Fibroblast of lung (primary cell): Measurements from ENCODE around the gene APCS. TPM values are rescaled to one million over a fixed set of nuclear protein-coding genes. Genes with fewer than 3 reads are reported as not detected.

Experiments used
- DNase-seq, 2 donors: peaks; one replicate each; pipeline versions ENCODE4 v3.0.0 to v3.0.0-alpha.2; 2010; ENCODE audit warnings: low read depth in 2 of 2
- H2AFZ ChIP-seq: 2 replicates; pipeline ENCODE4 v1.5.1; 2012; ENCODE audit warnings: low read length, control low read depth, inconsistent platforms
- H3K27ac ChIP-seq: 2 replicates; pipeline ENCODE4 v1.5.1; 2011; ENCODE audit warnings: low read length, control low read depth; ENCODE audit not compliant: insufficient read depth
- H3K27me3 ChIP-seq: 2 replicates; pipeline ENCODE4 v1.5.1; 2011; ENCODE audit warnings: mild to moderate bottlenecking, low read length; ENCODE audit not compliant: control insufficient read depth, insufficient read depth
- H3K36me3 ChIP-seq: 2 replicates; pipeline ENCODE4 v1.5.1; 2011; ENCODE audit warnings: low read length; ENCODE audit not compliant: control insufficient read depth, insufficient read depth
- H3K4me1 ChIP-seq: 2 replicates; pipeline ENCODE4 v1.5.1; 2011; ENCODE audit warnings: low read length; ENCODE audit not compliant: control insufficient read depth, insufficient read depth; ENCODE audit errors: extremely low read depth
- H3K4me2 ChIP-seq: 2 replicates; pipeline ENCODE4 v1.5.1; 2011; ENCODE audit warnings: low read length, control low read depth; ENCODE audit not compliant: insufficient read depth; ENCODE audit errors: extremely low read depth
- H3K4me3 ChIP-seq, 4 experiments: fragments of 200-600 bp in 1 of 4; sonication (generic) in 1 of 4; replicated peaks in 1 of 4; 2 replicates each; pipeline ENCODE4 v1.5.1; 2011 to 2016; ENCODE audit warnings: low read length in 4 of 4, low read depth in 3 of 4, mild to moderate bottlenecking in 3 of 4, control low read depth in 2 of 4, inconsistent platforms in 1 of 4, mixed read lengths in 1 of 4; ENCODE audit not compliant: insufficient read depth in 1 of 4; ENCODE audit errors: control extremely low read depth in 1 of 4
- H3K79me2 ChIP-seq: 2 replicates; pipeline ENCODE4 v1.5.1; 2012; ENCODE audit warnings: mild to moderate bottlenecking, low read length, inconsistent platforms; ENCODE audit not compliant: control insufficient read depth, insufficient read depth
- H3K9ac ChIP-seq: 2 replicates; pipeline ENCODE4 v1.5.1; 2011; ENCODE audit warnings: mild to moderate bottlenecking, low read length, control low read depth; ENCODE audit not compliant: insufficient read depth
- H3K9me3 ChIP-seq: 2 replicates; pipeline ENCODE4 v1.5.1; 2012; ENCODE audit warnings: low read depth, low read length; ENCODE audit not compliant: control insufficient read depth, insufficient read depth
- H4K20me1 ChIP-seq: 2 replicates; pipeline ENCODE4 v1.5.1; 2011; ENCODE audit warnings: low read length; ENCODE audit not compliant: control insufficient read depth, insufficient read depth; ENCODE audit errors: extremely low read depth
- CTCF ChIP-seq, 2 donors: IDR thresholded peaks in 1 of 2; conservative IDR thresholded peaks in 1 of 2; 1 replicate in 1 of 2; 2 replicates in 1 of 2; pipeline ENCODE4 v1.5.1; 2011 to 2012; ENCODE audit warnings: low read length in 2 of 2, control low read depth in 1 of 2, inconsistent platforms in 1 of 2, low read depth in 1 of 2, mild to moderate bottlenecking in 1 of 2
- EZH2 ChIP-seq: IDR thresholded peaks from 2 replicates; pipeline ENCODE4 v1.5.1; 2012; ENCODE audit warnings: low read length, control low read depth, mild to moderate bottlenecking; ENCODE audit errors: missing control alignments
- polyA plus RNA-seq, 2 donors: library from polyadenylated mRNA; depleted of rRNA in 1 of 2; stranded (reverse) in 1 of 2; unstranded in 1 of 2; fragments of >200 nt; gene quantifications; 2 replicates each; pipeline ENCODE4 v1.2.1, GENCODE V29; 2011 to 2012; ENCODE audit warnings: missing spikeins in 1 of 2
- total RNA-seq: library from RNA; depleted of rRNA; stranded (reverse); fragments of >200 nt; gene quantifications from 2 replicates; pipeline ENCODE4 v1.2.1, GENCODE V29; 2014

APCS gene
- total and polyA plus RNA-seq, 2 donors (not counting 1 experiment from before 2014, with no cell fraction given): not detected

- no peak overlapping the region for H2AFZ ChIP-seq
- H3K4me1 ChIP-seq: no peaks in the 10 kb centered on the region
- H3K9ac ChIP-seq: no peak overlapping the region
- TF ChIP-seq CTCF (conservative IDR thresholded peaks at IDR 0.05 in 1 of 2, IDR thresholded peaks at IDR 0.05 in 1 of 2; ENCODE audit: low read depth in 1 of 2, low read length in 2 of 2): no peak
- TF ChIP-seq EZH2: no peak
- H3K79me2 ChIP-seq: no peaks in the 10 kb centered on the region
- no peaks in the 10 kb centered on the region for H3K36me3 ChIP-seq
- DNase-seq: no peak
- H3K4me3 ChIP-seq: no peak overlapping the region
- H3K27ac ChIP-seq: no peak overlapping the region
- no peaks in the 10 kb centered on the region for H4K20me1 ChIP-seq
- H3K4me2 ChIP-seq: no peak overlapping the region
- no peaks in the 10 kb centered on the region for H3K9me3 ChIP-seq
- no peaks in the 10 kb centered on the region for H3K27me3 ChIP-seq
Measured at GRCh38 chr1:159561497-159561896, 26.1 kb upstream of the APCS start.

GRCh38 chr1:159562680-159563079 is 24.9 kb upstream of the APCS start:
- Histone ChIP-seq H2AFZ (no peak overlapping the region), H3K4me3 (no peak overlapping the region), H3K27ac (no peak overlapping the region), H3K4me2 (no peak overlapping the region), H3K79me2 (no peaks in the 10 kb centered on the region), H4K20me1 (no peaks in the 10 kb centered on the region), H3K27me3 (no peaks in the 10 kb centered on the region), H3K4me1 (no peaks in the 10 kb centered on the region), H3K9ac (no peak overlapping the region), H3K36me3 (no peaks in the 10 kb centered on the region), H3K9me3 (no peaks in the 10 kb centered on the region)
- DNase-seq: no peak
- TF ChIP-seq CTCF (conservative IDR thresholded peaks at IDR 0.05 in 1 of 2, IDR thresholded peaks at IDR 0.05 in 1 of 2; ENCODE audit: low read depth in 1 of 2, low read length in 2 of 2) (no peak), EZH2 (no peak)

GRCh38 chr1:159577446-159577845 is 10.2 kb upstream of the APCS start:
- no peaks in the 10 kb centered on the region for H3K27me3 ChIP-seq
- no peak overlapping the region for H3K4me2 ChIP-seq
- no peaks in the 10 kb centered on the region for H3K4me1 ChIP-seq
- TF ChIP-seq EZH2: no peak
- no peak for TF ChIP-seq CTCF (conservative IDR thresholded peaks at IDR 0.05 in 1 of 2, IDR thresholded peaks at IDR 0.05 in 1 of 2; ENCODE audit: low read depth in 1 of 2, low read length in 2 of 2)
- no peak overlapping the region for H2AFZ ChIP-seq
- no peaks in the 10 kb centered on the region for H3K79me2 ChIP-seq
- H3K9me3 ChIP-seq: no peaks in the 10 kb centered on the region
- DNase-seq: no peak
- H3K4me3 ChIP-seq: no peak overlapping the region
- H3K27ac ChIP-seq: no peak overlapping the region
- no peaks in the 10 kb centered on the region for H3K36me3 ChIP-seq
- H3K9ac ChIP-seq: no peak overlapping the region
- H4K20me1 ChIP-seq: no peaks in the 10 kb centered on the region
